IMR-90 (cell line): ENCODE measurements around the gene CNKSR2. TPM values are rescaled to one million over a fixed set of nuclear protein-coding genes. Genes with fewer than 3 reads are reported as not detected.

Source experiments
- ATAC-seq: fragments of 200-7000 bp; cut with Tn5 transposase; 2 replicates; pipeline ENCODE4 v1.9.1; 2020; ENCODE audit warnings: low read depth, mild to moderate bottlenecking, moderate library complexity
- BruUV-seq: library from RNA; stranded (reverse); fragments of 400-500 nt; replicated peaks from 2 replicates; lab custom pipeline; 2021; lab: Mats Ljungman, UMichigan
- CTCF ChIA-PET: fragments of 300-600 bp; formaldehyde crosslinking; extraction: SDS; loops from one replicate; lab custom pipeline; 2021; ENCODE audit warnings: antibody characterized with exemption; lab: Yijun Ruan, JAX
- POLR2A ChIA-PET: fragments of 300-600 bp; sonication (Branson Sonifier 250); formaldehyde crosslinking; loops from one replicate; lab custom pipeline; 2022; ENCODE audit warnings: antibody characterized with exemption; ENCODE audit not compliant: unreplicated experiment; lab: Charles Lee
- DNase-seq: peaks from one replicate; pipeline ENCODE4 v3.0.0; 2013
- H2AFZ ChIP-seq: replicated peaks from 2 replicates; pipeline ENCODE3; 2013; ENCODE audit warnings: low read length, mild to moderate bottlenecking; ENCODE audit not compliant: poor library complexity
- H2AK5ac ChIP-seq: 2 replicates; pipeline ENCODE4 v1.6.1; 2013; ENCODE audit warnings: low read depth, low read length, inconsistent platforms
- H2AK9ac ChIP-seq: replicated peaks from 2 replicates; pipeline ENCODE3; 2013; ENCODE audit warnings: mild to moderate bottlenecking, low read depth, low read length, moderate library complexity; ENCODE audit not compliant: poor library complexity
- H2BK120ac ChIP-seq: 2 replicates; pipeline ENCODE4 v1.6.1; 2013; ENCODE audit warnings: low read depth, low read length, inconsistent platforms
- H2BK15ac ChIP-seq: 3 replicates; pipeline ENCODE4 v1.6.1; 2013; ENCODE audit warnings: low read depth, low read length, inconsistent platforms
- H2BK20ac ChIP-seq: 2 replicates; pipeline ENCODE4 v1.6.1; 2013; ENCODE audit warnings: low read depth, mild to moderate bottlenecking, inconsistent platforms, low read length, moderate library complexity
- H2BK5ac ChIP-seq: 2 replicates; pipeline ENCODE4 v1.6.1; 2013; ENCODE audit warnings: mild to moderate bottlenecking, low read depth, low read length, inconsistent platforms; ENCODE audit not compliant: poor library complexity, severe bottlenecking
- H3K14ac ChIP-seq: replicated peaks from 2 replicates; pipeline ENCODE4 v1.6.1; 2013; ENCODE audit warnings: low read depth, low read length, inconsistent platforms
- H3K18ac ChIP-seq: 2 replicates; pipeline ENCODE4 v1.6.1; 2013; ENCODE audit warnings: low read depth, low read length, control low read depth
- H3K23ac ChIP-seq: 2 replicates; pipeline ENCODE4 v1.6.1; 2013; ENCODE audit warnings: low read depth, low read length, inconsistent platforms
- H3K27ac ChIP-seq: 2 replicates; pipeline ENCODE4 v1.5.1; 2013; ENCODE audit warnings: mild to moderate bottlenecking, control low read depth, low read length; ENCODE audit not compliant: insufficient read depth
- H3K27me3 ChIP-seq: 2 replicates; pipeline ENCODE4 v1.6.1; 2013; ENCODE audit warnings: low read length; ENCODE audit not compliant: control insufficient read depth, insufficient read depth
- H3K36me3 ChIP-seq: 2 replicates; pipeline ENCODE4 v1.6.1; 2013; ENCODE audit warnings: low read length, mixed read lengths; ENCODE audit not compliant: control insufficient read depth, insufficient read depth
- H3K4ac ChIP-seq: 2 replicates; pipeline ENCODE4 v1.6.1; 2013; ENCODE audit warnings: low read depth, low read length, inconsistent platforms
- H3K4me1 ChIP-seq: 2 replicates; pipeline ENCODE4 v1.6.1; 2013; ENCODE audit warnings: low read length, mixed read lengths; ENCODE audit not compliant: control insufficient read depth, insufficient read depth
- H3K4me2 ChIP-seq: 2 replicates; pipeline ENCODE4 v1.6.1; 2013; ENCODE audit warnings: low read depth, mild to moderate bottlenecking, control low read depth, low read length, moderate library complexity
- H3K4me3 ChIP-seq: 2 replicates; pipeline ENCODE4 v1.5.1; 2013; ENCODE audit warnings: low read depth, mild to moderate bottlenecking, control low read depth, low read length, moderate library complexity; ENCODE audit not compliant: insufficient read depth
- H3K56ac ChIP-seq: 2 replicates; pipeline ENCODE4 v1.6.1; 2013; ENCODE audit warnings: low read length, inconsistent platforms; ENCODE audit not compliant: insufficient read depth; ENCODE audit errors: extremely low read depth
- H3K79me1 ChIP-seq, 2 experiments: 2 replicates each; pipeline ENCODE4 v1.6.1; 2013; ENCODE audit warnings: low read length in 2 of 2, inconsistent platforms in 1 of 2, low read depth in 1 of 2
- H3K9ac ChIP-seq: 2 replicates; pipeline ENCODE4 v1.6.1; 2013; ENCODE audit warnings: low read depth, low read length, control low read depth
- H3K9me1 ChIP-seq: 2 replicates; pipeline ENCODE4 v1.6.1; 2013; ENCODE audit warnings: low read length, inconsistent platforms; ENCODE audit not compliant: insufficient read depth
- H3K9me3 ChIP-seq: 2 replicates; pipeline ENCODE4 v1.6.1; 2013; ENCODE audit warnings: low read length; ENCODE audit not compliant: control insufficient read depth, insufficient read depth
- H4K20me1 ChIP-seq: 2 replicates; pipeline ENCODE4 v1.6.1; 2013; ENCODE audit warnings: low read length, inconsistent platforms; ENCODE audit not compliant: insufficient read depth
- H4K5ac ChIP-seq: 2 replicates; pipeline ENCODE4 v1.6.1; 2013; ENCODE audit warnings: mild to moderate bottlenecking, low read depth, low read length, control low read depth
- H4K8ac ChIP-seq, 2 experiments: 2 replicates each; pipeline ENCODE4 v1.6.1; 2013; ENCODE audit warnings: low read depth in 2 of 2, low read length in 2 of 2, control low read depth in 1 of 2, inconsistent platforms in 1 of 2
- H4K91ac ChIP-seq: 2 replicates; pipeline ENCODE4 v1.6.1; 2013; ENCODE audit warnings: low read depth, low read length, inconsistent platforms; ENCODE audit not compliant: insufficient read depth
- BHLHE40 ChIP-seq: fragments of 150-350 bp; IDR thresholded peaks from 2 replicates; pipeline ENCODE4 v1.6.1; 2016; ENCODE audit warnings: mild to moderate bottlenecking, low read depth, low read length
- CEBPB ChIP-seq: IDR thresholded peaks from 2 replicates; pipeline ENCODE4 v1.6.1; 2012; ENCODE audit warnings: low read depth, low read length, improper control_type of control experiment
- CHD1 ChIP-seq: IDR thresholded peaks from 2 replicates; pipeline ENCODE4 v1.6.1; 2012; ENCODE audit warnings: low read depth, low read length, improper control_type of control experiment
- FOS ChIP-seq: fragments of 150-350 bp; IDR thresholded peaks from 2 replicates; pipeline ENCODE4 v1.6.1; 2016; ENCODE audit warnings: low read depth, low read length
- MAZ ChIP-seq: IDR thresholded peaks from 2 replicates; pipeline ENCODE4 v1.6.1; 2012; ENCODE audit warnings: low read depth, mild to moderate bottlenecking, low read length, improper control_type of control experiment, moderate library complexity, borderline replicate concordance
- MXI1 ChIP-seq: IDR thresholded peaks from 2 replicates; pipeline ENCODE4 v1.6.1; 2012; ENCODE audit warnings: low read depth, mild to moderate bottlenecking, low read length, moderate library complexity, borderline replicate concordance
- NFE2L2 ChIP-seq: fragments of 150-350 bp; IDR thresholded peaks from 2 replicates; pipeline ENCODE4 v1.6.1; 2016; ENCODE audit warnings: low read depth, mild to moderate bottlenecking, low read length
- POLR2A ChIP-seq: IDR thresholded peaks from 2 replicates; pipeline ENCODE4 v1.6.1; 2012; ENCODE audit warnings: mild to moderate bottlenecking, low read depth, low read length
- RCOR1 ChIP-seq: IDR thresholded peaks from 2 replicates; pipeline ENCODE4 v1.6.1; 2012; ENCODE audit warnings: mild to moderate bottlenecking, low read length, improper control_type of control experiment; ENCODE audit not compliant: insufficient replicate concordance
- SMC3 ChIP-seq: fragments of 150-350 bp; IDR thresholded peaks from 2 replicates; pipeline ENCODE4 v1.6.1; 2016; ENCODE audit warnings: low read depth, mild to moderate bottlenecking, antibody characterized with exemption, low read length, moderate library complexity
- WGBS, 2 experiments: methylation state at CpG; one replicate each; pipeline versions ENCODE4 v1.1.5 to v1.1.7; 2013; ENCODE audit warnings: missing lambda C conversion rate in 2 of 2; ENCODE audit not compliant: insufficient read length in 1 of 2; ENCODE audit errors: extremely low coverage in 2 of 2; 5-methylcytosine and 5-hydroxymethylcytosine counted together
- dilution Hi-C: fragments of 300-500 bp; cut with HindIII; formaldehyde crosslinking; loops from one replicate; pipeline ENCODE4 v1.14.3; 2018; ENCODE audit warnings: low sequenced_read_pairs; ENCODE audit not compliant: unreplicated experiment
- in situ Hi-C: fragments of 300-500 bp; cut with MboI; formaldehyde crosslinking; loops from 3 replicates; pipeline ENCODE4 v1.14.3; 2019; ENCODE audit warnings: low sequenced_read_pairs, inconsistent platforms, mixed read lengths
- intact Hi-C: fragments of 100-400 bp; cut with micrococcal nuclease; formaldehyde crosslinking; loops from 2 replicates; pipeline ENCODE4 v1.10.0; 2022
- polyA plus RNA-seq, 3 experiments: library from polyadenylated mRNA; depleted of rRNA; stranded (reverse); fragments of >200 nt; gene quantifications; 2 replicates each; pipeline ENCODE4 v1.2.3, GENCODE V29; 2012; ENCODE audit warnings: low replicate concordance in 1 of 3
- total RNA-seq: library from RNA; depleted of rRNA; stranded (reverse); fragments of >200 nt; gene quantifications from 2 replicates; pipeline ENCODE4 v1.2.3, GENCODE V29; 2012
- TF ChIP-seq, protein P1 (sequence below): fragments of 150-350 bp; IDR thresholded peaks from 2 replicates; pipeline ENCODE4 v1.6.1; 2017; ENCODE audit warnings: mild to moderate bottlenecking, antibody characterized with exemption, low read length, low read depth

The CNKSR2 gene
- total and polyA plus RNA-seq, 2 of the 4 experiments (the other 2 are of a cell fraction), result 0.14 to 0.90 TPM

DNA sequence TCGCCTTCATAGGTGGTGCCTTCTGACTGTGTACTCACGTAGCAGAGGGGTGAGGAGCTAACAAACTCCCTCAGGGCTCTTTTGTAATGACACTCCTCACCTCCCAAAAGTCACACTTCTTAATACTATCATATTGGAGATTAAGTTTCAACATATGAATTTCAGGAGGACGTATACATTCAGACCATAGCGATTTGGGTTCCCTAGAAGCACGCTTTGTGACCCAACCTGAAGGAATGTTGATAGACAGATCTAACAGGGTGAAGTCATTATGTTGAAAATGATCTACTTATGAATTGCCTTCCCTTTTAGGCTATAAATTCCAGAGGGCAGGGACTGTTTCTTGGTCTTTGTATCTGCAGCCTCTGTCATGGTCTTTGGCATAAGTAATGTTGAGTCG is 287.1 kb downstream of the CNKSR2 start:
- Histone ChIP-seq H4K91ac (no peak overlapping the region), H3K9ac (no peak overlapping the region), H3K4ac (no peak overlapping the region), H3K27ac (no peak overlapping the region), H2BK5ac (no peak overlapping the region), H3K23ac (no peak overlapping the region), H3K9me3 (peaks cover 9% of the 10 kb centered on the region; the same call in 1 of the 2 replicates), H3K36me3 (no peaks in the 10 kb centered on the region), H3K56ac (no peak overlapping the region), H3K4me2 (no peak overlapping the region), H3K14ac (no peak overlapping the region), H2AFZ (no peak overlapping the region), H4K20me1 (no peaks in the 10 kb centered on the region), H2BK120ac (no peak overlapping the region), H3K4me3 (no peak overlapping the region), H3K27me3 (peaks cover 1% of the 10 kb centered on the region; the same call in 1 of the 2 replicates), H2AK9ac (no peak overlapping the region), H3K4me1 (no peaks in the 10 kb centered on the region), H4K8ac (no peak overlapping the region), H2AK5ac (no peak overlapping the region), H3K79me1 (no peaks in the 10 kb centered on the region), H3K18ac (no peak overlapping the region), H4K5ac (no peak overlapping the region), H2BK15ac (no peak overlapping the region), H3K9me1 (no peaks in the 10 kb centered on the region), H2BK20ac (no peak overlapping the region)
- CTCF ChIA-PET, result no interaction called here
- WGBS, 2 experiments, result no CpG with 5 or more reads among the region's 6 CpGs
- TF ChIP-seq POLR2A, result no peak
- TF ChIP-seq NFE2L2, result no peak
- TF ChIP-seq MAZ, result no peak
- TF ChIP-seq RCOR1, result no peak
- no peak for TF ChIP-seq SMC3
- TF ChIP-seq BHLHE40, result no peak
- TF ChIP-seq, protein P1, sequence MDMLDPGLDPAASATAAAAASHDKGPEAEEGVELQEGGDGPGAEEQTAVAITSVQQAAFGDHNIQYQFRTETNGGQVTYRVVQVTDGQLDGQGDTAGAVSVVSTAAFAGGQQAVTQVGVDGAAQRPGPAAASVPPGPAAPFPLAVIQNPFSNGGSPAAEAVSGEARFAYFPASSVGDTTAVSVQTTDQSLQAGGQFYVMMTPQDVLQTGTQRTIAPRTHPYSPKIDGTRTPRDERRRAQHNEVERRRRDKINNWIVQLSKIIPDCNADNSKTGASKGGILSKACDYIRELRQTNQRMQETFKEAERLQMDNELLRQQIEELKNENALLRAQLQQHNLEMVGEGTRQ, result no peak
- no peak for TF ChIP-seq MXI1
- TF ChIP-seq CEBPB, result no peak
- TF ChIP-seq FOS, result no peak
- TF ChIP-seq CHD1, result no peak
- in situ Hi-C loops, result no loop called here
- ATAC-seq, result no peak
- dilution Hi-C loops, result no loop called here
- no peak for DNase-seq
- intact Hi-C loops, result no loop called here
- POLR2A ChIA-PET, result no interaction called here
- BruUV-seq, result no TSS peak
